Endothelial cell of hepatic sinusoid (primary cell): ENCODE measurements around the gene LRRK1.

Experiments
- in situ Hi-C: cut with HindIII; loops from 2 replicates; pipeline ENCODE4 v1.10.0; 2017; ENCODE audit warnings: low sequenced_read_pairs

LRRK1 gene

GRCh38 chr15:100998630-100999029 lies 79.5 kb downstream of the LRRK1 start:
- in situ Hi-C loops: loop anchor here (10.0 kb wide), 1 partner anchor 74 kb away; no protein-coding TSS in a partner anchor

DNA sequence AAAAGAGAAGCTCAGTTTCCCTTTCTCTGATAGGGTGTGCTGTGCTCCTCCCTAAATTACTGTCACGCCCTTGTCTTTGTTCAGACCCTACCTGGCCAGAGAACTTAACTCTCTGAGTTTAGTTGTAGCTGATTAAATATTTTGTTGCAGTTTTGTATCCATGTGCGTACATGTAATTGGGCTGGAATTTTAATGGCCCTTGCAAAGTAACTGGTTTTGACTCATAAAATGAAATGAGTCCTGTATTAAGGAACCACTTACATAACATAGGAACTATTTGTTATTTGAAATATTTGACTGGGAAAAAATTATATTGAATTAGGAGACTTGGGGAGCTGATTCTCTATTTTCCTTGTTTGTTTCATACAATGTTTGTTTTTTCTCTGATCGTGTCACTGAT lies 80.2 kb downstream of the LRRK1 start:
- in situ Hi-C loops: loop anchor here (10.0 kb wide), 1 partner anchor 75 kb away; no protein-coding TSS in a partner anchor

GRCh38 chr15:101000271-101000681 lies 81.1 kb downstream of the LRRK1 start:
- in situ Hi-C loops: no loop called here

DNA sequence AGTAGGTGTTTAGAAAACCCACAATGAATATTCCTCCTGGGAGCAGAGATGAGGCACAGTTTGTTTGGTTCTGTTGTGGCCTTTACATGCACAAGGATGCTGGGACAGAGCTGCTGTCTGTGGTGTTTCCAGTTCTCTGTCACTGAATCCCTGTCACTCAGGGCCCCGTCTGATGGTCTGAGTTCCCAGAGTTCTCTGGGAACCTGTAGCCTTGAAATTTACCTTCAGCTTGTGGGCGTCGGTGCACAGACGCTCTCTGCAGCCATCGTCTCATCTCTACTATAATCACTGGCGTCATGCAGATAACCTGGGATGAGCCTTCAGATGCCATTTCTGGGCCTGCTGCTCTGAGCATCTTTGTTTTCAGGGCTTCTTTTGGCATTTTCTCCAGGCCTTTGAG lies 81.9 kb downstream of the LRRK1 start:
- in situ Hi-C loops: no loop called here

DNA sequence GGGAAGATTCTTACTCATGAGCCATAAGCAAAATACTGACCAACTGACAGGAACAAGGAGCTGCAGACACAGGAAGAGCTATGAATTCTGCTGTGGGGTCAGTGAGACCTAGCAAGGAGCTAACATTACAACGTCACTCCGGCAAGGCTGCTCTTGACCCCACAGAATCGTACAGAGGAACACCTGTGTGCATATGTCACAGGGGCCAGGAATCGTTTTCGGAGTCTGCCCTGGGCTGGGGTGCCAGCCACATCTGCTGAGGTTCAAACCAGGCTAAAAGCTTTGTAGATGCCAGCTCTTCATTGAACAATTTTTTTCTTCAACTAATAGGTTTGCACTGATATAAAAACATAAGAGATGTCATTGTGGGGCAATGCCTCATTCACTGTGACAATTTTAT lies 82.6 kb downstream of the LRRK1 start:
- in situ Hi-C loops: no loop called here

DNA sequence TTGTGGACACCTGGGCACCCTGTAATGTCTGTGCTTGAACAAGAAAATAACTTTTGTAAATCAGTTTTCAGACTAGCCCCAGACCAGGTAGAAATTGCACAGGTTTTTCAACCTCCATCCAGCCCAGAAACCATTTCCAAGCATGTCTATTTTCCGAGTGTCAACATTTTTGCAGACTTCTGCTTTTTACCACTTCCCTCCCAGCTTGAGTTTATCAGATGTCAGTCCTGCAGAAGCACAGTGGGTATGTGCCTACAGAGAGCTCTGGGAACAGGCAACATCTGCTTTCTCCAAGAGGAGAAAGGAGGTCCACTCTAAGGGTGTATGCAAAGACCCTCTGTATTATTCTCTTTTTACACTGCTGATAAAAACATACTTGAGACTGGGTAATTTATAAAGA lies 83.9 kb downstream of the LRRK1 start:
- in situ Hi-C loops: no loop called here

GRCh38 chr15:101003706-101004105 lies 84.5 kb downstream of the LRRK1 start:
- in situ Hi-C loops: no loop called here

- in situ Hi-C loops: no loop called here
Measured at GRCh38 chr15:101004500-101004899, 85.3 kb downstream of the LRRK1 start.

DNA sequence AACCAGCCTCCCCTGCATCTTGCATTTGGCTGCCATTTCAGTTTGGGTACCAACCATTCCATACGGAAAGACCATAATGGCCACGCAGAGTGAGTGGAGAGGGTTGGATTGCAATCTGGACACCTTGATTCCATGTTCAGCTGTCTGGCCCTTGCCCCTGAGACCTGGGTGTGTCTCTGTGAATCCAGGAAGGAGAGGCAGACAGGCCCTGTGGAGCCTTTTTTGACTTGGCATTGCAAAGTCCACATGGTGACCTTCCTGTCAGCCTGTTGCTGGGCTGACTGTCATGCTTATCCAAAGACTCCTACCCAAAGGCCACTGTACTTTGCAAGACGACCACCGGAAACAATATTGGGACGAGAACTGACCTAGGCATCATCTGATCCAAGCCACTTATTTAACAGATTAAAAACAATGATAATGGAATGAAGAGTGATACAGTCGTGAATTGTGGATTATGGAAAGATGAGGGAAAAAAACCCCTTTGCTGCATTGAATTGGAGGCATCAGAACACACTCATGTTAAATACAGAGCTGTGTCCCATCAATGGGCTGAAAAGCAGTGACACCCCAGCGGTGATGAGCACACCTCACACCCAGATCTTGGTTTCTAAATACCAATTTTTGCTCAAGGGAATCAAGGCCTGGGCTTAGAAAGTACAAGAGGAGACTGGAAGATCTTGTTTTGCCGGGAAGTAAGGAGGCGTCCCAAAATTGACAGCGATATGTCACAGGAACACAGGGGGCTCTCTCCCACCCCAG lies 86.0 kb downstream of the LRRK1 start:
- in situ Hi-C loops: no loop called here

- in situ Hi-C loops: no loop called here
Measured at GRCh38 chr15:101006931-101007691, 88.0 kb downstream of the LRRK1 start.

- in situ Hi-C loops: no loop called here
Measured at GRCh38 chr15:101008158-101009139, 89.3 kb downstream of the LRRK1 start.

GRCh38 chr15:101009176-101009575 lies 90.0 kb downstream of the LRRK1 start:
- in situ Hi-C loops: no loop called here

GRCh38 chr15:101010781-101011180 lies 91.6 kb downstream of the LRRK1 start:
- in situ Hi-C loops: no loop called here

GRCh38 chr15:101012326-101013200 lies 93.4 kb downstream of the LRRK1 start:
- in situ Hi-C loops: no loop called here

GRCh38 chr15:101013201-101013550 lies 94.0 kb downstream of the LRRK1 start:
- in situ Hi-C loops: no loop called here

- in situ Hi-C loops: no loop called here
Measured at GRCh38 chr15:101013769-101014675, 94.9 kb downstream of the LRRK1 start.

GRCh38 chr15:101014921-101015841 lies 96.0 kb downstream of the LRRK1 start:
- in situ Hi-C loops: no loop called here

DNA sequence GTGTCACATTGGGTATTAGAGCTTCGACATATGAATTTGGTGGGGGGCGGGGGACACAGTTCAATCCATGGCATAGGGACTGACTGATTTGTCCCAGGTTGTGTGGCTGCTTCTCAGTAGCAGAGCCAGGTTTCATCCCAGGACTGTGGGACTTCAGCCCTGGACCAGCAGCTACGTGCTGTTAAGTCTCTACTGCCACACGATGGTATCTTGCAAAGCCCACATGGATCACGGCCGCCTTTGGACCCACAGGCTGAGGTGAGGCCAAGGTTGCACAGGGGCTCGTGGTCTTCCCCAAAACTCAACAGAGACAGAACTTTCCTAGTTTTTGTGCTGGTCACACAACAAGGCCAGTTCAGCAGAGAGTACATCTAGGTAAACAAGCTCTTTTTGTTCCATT lies 97.4 kb downstream of the LRRK1 start:
- in situ Hi-C loops: no loop called here
